GM12801 (cell line): Measurements from ENCODE around the gene RRAGD.

Experiments
- CTCF ChIP-seq: IDR thresholded peaks from one replicate; pipeline ENCODE4 v1.5.1; 2011; ENCODE audit warnings: control low read depth; ENCODE audit not compliant: insufficient read length; ENCODE audit errors: extremely low read depth

RRAGD gene

GRCh38 chr6:89400050-89400449, 12.0 kb downstream of the RRAGD start:
- TF ChIP-seq CTCF = no peak

- no peak for TF ChIP-seq CTCF
Observed at GRCh38 chr6:89398762-89399525, 13.1 kb downstream of the RRAGD start.

GRCh38 chr6:89393659-89394058, 18.4 kb downstream of the RRAGD start:
- no peak for TF ChIP-seq CTCF

GRCh38 chr6:89392823-89393222, 19.2 kb downstream of the RRAGD start:
- TF ChIP-seq CTCF = no peak

GRCh38 chr6:89388846-89389245, 23.2 kb downstream of the RRAGD start:
- TF ChIP-seq CTCF = no peak

GRCh38 chr6:89387516-89388201, 24.4 kb downstream of the RRAGD start:
- no peak for TF ChIP-seq CTCF

- no peak for TF ChIP-seq CTCF
Observed at GRCh38 chr6:89386917-89387491, 25.1 kb downstream of the RRAGD start.
